Measurements from ENCODE around the gene SIPA1. TPM values are rescaled to one million over a fixed set of nuclear protein-coding genes. Genes with fewer than 3 reads are reported as not detected.

The SIPA1 gene
- total and polyA plus RNA-seq, 9 of the 15 experiments (the other 6 are each of a cell fraction or from before 2014, with no cell fraction given) = 0.25 to 85.8 (median 16.8) TPM

DNA sequence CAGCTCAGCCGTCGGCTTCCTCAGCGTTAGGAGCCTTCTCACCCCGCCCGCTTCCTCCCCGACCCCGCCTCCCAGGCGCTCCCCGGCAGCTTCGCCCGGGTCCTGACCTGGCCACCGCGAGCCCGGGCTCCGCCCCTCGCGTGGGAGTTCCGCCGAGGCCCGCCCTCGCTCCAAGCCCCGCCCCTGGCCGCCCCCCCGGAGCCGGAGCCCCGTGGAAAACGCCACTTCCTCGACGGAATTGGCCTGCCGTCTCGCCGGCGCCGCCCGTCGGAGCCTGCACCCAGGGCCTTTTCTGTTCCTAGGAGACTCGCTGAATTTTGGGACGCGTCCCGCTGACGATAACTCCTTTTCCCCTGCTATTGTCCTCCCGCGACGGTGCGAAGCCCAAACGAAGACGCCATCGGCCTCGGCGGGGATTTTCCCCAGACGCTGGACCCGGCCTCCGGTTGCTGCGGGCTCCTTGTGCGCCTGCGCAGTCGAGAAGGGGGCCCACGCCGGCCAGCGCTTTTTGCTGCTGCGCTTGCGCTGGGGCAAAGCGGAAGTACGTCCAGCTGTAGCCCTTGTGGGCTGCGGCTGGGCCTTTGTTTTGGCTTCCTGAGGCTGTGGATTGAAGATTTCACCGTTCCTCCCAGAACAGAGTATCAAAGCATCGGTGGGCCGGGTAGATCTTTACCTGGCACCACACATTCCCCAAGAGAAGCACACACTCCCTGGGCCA, 14.8 kb downstream of the SIPA1 start (continued):
- TF ChIP-seq, protein P1, sequence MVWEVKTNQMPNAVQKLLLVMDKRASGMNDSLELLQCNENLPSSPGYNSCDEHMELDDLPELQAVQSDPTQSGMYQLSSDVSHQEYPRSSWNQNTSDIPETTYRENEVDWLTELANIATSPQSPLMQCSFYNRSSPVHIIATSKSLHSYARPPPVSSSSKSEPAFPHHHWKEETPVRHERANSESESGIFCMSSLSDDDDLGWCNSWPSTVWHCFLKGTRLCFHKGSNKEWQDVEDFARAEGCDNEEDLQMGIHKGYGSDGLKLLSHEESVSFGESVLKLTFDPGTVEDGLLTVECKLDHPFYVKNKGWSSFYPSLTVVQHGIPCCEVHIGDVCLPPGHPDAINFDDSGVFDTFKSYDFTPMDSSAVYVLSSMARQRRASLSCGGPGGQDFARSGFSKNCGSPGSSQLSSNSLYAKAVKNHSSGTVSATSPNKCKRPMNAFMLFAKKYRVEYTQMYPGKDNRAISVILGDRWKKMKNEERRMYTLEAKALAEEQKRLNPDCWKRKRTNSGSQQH (CRISPR knock-in tag; IDR thresholded peaks at IDR 0.05) = no peak
- no peak for TF ChIP-seq GABPB2 (CRISPR knock-in tag; conservative IDR thresholded peaks at IDR 0.05)
- no peak for TF ChIP-seq ZNF146 (CRISPR knock-in tag; IDR thresholded peaks at IDR 0.05; ENCODE audit: unreplicated experiment)
- peak; percentile 61; the same call in 1 of the 2 replicates for TF ChIP-seq NCOA1 (IDR thresholded peaks at IDR 0.05; ENCODE audit: low read depth)
- TF ChIP-seq, protein P2, sequence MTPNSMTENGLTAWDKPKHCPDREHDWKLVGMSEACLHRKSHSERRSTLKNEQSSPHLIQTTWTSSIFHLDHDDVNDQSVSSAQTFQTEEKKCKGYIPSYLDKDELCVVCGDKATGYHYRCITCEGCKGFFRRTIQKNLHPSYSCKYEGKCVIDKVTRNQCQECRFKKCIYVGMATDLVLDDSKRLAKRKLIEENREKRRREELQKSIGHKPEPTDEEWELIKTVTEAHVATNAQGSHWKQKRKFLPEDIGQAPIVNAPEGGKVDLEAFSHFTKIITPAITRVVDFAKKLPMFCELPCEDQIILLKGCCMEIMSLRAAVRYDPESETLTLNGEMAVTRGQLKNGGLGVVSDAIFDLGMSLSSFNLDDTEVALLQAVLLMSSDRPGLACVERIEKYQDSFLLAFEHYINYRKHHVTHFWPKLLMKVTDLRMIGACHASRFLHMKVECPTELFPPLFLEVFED (CRISPR knock-in tag; conservative IDR thresholded peaks at IDR 0.05) = 0 out of 2 replicates have a peak, but pooled peaks have one; percentile 31
- TF ChIP-seq ZNF780A (CRISPR knock-in tag; IDR thresholded peaks at IDR 0.05) = peak; percentile 64; the same call in 1 of the 2 replicates
- no peak for TF ChIP-seq TSC22D4 (tag; IDR thresholded peaks at IDR 0.05)
- TF ChIP-seq PML (IDR thresholded peaks at IDR 0.05; ENCODE audit: low read length) = peak; percentile 65; the same call in 1 of the 2 replicates
- peak; percentile 34 for TF ChIP-seq TCF3 (CRISPR knock-in tag; IDR thresholded peaks at IDR 0.05)
- TF ChIP-seq CBX5 (IDR thresholded peaks at IDR 0.05; ENCODE audit: borderline replicate concordance, low read depth) = no peak
- TF ChIP-seq, protein P3, sequence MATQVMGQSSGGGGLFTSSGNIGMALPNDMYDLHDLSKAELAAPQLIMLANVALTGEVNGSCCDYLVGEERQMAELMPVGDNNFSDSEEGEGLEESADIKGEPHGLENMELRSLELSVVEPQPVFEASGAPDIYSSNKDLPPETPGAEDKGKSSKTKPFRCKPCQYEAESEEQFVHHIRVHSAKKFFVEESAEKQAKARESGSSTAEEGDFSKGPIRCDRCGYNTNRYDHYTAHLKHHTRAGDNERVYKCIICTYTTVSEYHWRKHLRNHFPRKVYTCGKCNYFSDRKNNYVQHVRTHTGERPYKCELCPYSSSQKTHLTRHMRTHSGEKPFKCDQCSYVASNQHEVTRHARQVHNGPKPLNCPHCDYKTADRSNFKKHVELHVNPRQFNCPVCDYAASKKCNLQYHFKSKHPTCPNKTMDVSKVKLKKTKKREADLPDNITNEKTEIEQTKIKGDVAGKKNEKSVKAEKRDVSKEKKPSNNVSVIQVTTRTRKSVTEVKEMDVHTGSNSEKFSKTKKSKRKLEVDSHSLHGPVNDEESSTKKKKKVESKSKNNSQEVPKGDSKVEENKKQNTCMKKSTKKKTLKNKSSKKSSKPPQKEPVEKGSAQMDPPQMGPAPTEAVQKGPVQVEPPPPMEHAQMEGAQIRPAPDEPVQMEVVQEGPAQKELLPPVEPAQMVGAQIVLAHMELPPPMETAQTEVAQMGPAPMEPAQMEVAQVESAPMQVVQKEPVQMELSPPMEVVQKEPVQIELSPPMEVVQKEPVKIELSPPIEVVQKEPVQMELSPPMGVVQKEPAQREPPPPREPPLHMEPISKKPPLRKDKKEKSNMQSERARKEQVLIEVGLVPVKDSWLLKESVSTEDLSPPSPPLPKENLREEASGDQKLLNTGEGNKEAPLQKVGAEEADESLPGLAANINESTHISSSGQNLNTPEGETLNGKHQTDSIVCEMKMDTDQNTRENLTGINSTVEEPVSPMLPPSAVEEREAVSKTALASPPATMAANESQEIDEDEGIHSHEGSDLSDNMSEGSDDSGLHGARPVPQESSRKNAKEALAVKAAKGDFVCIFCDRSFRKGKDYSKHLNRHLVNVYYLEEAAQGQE (IDR thresholded peaks at IDR 0.05; ENCODE audit: borderline replicate concordance) = no peak
- TF ChIP-seq, protein P3 (CRISPR knock-in tag; IDR thresholded peaks at IDR 0.05; ENCODE audit: low read depth) = peak; percentile 55; the same call in 1 of the 2 replicates
- TF ChIP-seq, protein P4, sequence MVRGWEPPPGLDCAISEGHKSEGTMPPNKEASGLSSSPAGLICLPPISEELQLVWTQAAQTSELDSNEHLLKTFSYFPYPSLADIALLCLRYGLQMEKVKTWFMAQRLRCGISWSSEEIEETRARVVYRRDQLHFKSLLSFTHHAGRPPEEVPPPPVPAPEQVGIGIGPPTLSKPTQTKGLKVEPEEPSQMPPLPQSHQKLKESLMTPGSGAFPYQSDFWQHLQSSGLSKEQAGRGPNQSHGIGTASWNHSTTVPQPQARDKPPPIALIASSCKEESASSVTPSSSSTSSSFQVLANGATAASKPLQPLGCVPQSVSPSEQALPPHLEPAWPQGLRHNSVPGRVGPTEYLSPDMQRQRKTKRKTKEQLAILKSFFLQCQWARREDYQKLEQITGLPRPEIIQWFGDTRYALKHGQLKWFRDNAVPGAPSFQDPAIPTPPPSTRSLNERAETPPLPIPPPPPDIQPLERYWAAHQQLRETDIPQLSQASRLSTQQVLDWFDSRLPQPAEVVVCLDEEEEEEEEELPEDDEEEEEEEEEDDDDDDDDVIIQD (CRISPR knock-in tag; IDR thresholded peaks at IDR 0.05) = no peak
- TF ChIP-seq POLR2A (conservative IDR thresholded peaks at IDR 0.05) = peak; percentile 88
- TF ChIP-seq XRCC4 (IDR thresholded peaks at IDR 0.05; ENCODE audit: extremely low read depth, insufficient read depth, insufficient read length) = no peak
